Ectodermal cell (in vitro differentiated cells): ENCODE measurements around the gene TMSB4X. TPM values are rescaled to one million over a fixed set of nuclear protein-coding genes. Genes with fewer than 3 reads are reported as not detected.
"Not testable (repeated sequence)": the region's sequence is repeated elsewhere in the genome, so short reads cannot be mapped to it uniquely, and the experiment has no call there.

Experiments
- H3K27ac ChIP-seq: 2 replicates; pipeline ENCODE4 v1.7.0; 2013; ENCODE audit warnings: mild to moderate bottlenecking, low read depth, low read length; ENCODE audit not compliant: insufficient read depth, poor library complexity, severe bottlenecking
- H3K27me3 ChIP-seq: 2 replicates; pipeline ENCODE4 v1.7.0; 2013; ENCODE audit warnings: mild to moderate bottlenecking, low read length; ENCODE audit not compliant: insufficient read depth, control insufficient read depth, poor library complexity, severe bottlenecking
- H3K36me3 ChIP-seq: one replicate; pipeline ENCODE4 v1.7.0; 2013; ENCODE audit warnings: low read length; ENCODE audit not compliant: control insufficient read depth, insufficient read depth
- H3K4me1 ChIP-seq: one replicate; pipeline ENCODE4 v1.7.0; 2013; ENCODE audit warnings: low read length; ENCODE audit not compliant: control insufficient read depth, insufficient read depth
- H3K4me3 ChIP-seq: 2 replicates; pipeline ENCODE4 v1.7.0; 2013; ENCODE audit warnings: low read depth, low read length, control low read depth; ENCODE audit not compliant: insufficient read depth
- H3K9me3 ChIP-seq: 2 replicates; pipeline ENCODE4 v1.7.0; 2013; ENCODE audit warnings: mild to moderate bottlenecking, low read length, moderate library complexity; ENCODE audit not compliant: control insufficient read depth
- WGBS, 2 experiments: methylation state at CpG; one replicate each; pipeline ENCODE4 v1.1.7; 2013; ENCODE audit warnings: missing lambda C conversion rate in 2 of 2; 5-methylcytosine and 5-hydroxymethylcytosine counted together
- polyA plus RNA-seq, 4 experiments: library from polyadenylated mRNA; stranded (reverse); fragments of 50-300 nt; gene quantifications; one replicate each; pipeline ENCODE4 v1.2.3, GENCODE V29; 2013

Gene TMSB4X
- 1,651 TPM for polyA plus RNA-seq (2013, experiment 1 of 4)
- polyA plus RNA-seq (2013, experiment 2 of 4) = 1,489 TPM
- polyA plus RNA-seq (2013, experiment 3 of 4) = 1,632 TPM
- 1,810 TPM for polyA plus RNA-seq (2013, experiment 4 of 4)

DNA sequence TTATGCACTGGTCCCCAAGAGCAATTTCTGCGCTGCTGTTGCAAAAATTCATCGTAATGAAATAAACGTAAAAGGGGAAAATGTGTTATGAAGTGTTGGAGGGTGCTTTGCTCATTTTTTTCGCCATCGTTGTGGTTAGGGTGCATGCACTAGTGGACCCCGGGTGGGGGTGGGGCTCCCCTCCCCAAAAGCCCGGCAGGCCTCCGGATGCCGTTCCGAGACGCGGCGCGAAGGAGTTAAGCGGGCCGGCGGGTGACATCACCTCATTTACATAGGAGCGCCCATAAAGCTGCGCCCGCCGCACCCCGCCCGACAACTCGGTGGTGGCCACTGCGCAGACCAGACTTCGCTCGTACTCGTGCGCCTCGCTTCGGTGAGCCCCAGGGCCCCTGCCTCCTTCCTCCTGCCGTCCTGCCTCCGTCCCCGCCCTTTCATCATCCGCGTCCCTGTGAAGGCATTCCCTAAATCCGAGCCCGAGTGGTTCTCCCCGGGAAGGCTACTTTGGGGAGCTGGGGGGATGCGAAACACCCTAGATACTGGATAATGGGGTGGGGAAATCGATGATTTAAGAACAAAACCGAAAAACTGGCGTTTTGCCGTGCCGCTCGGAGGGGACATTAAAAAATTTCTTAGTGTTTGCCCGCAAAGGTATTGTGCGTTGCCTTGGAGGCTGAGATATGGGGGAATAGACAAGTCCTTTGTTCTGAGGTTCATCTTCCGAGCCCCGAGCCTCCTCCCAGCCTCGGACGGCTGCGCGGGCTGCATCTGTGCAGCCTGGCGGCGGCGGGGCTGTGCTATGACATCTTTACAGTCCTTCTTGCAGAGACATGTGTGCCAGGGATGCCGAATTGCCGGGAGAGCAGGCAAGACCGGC, at the start of gene TMSB4X:
TSS of gene TMSB4X (plus strand) at position 315 of the 874 bp plus-strand sequence.
- Histone ChIP-seq H3K27ac (peak within 1 kb of the TSS; percentile 90), H3K9me3 (no peaks in the 10 kb centered on the region), H3K36me3 (no peaks in the 10 kb centered on the region), H3K27me3 (no peaks in the 10 kb centered on the region), H3K4me1 (no peaks in the 10 kb centered on the region), H3K4me3 (peak within 1 kb of the TSS; percentile 83)
- WGBS, 2 experiments = 0 to 1% methylated on average over 57 to 58 of the region's 60 CpGs

DNA sequence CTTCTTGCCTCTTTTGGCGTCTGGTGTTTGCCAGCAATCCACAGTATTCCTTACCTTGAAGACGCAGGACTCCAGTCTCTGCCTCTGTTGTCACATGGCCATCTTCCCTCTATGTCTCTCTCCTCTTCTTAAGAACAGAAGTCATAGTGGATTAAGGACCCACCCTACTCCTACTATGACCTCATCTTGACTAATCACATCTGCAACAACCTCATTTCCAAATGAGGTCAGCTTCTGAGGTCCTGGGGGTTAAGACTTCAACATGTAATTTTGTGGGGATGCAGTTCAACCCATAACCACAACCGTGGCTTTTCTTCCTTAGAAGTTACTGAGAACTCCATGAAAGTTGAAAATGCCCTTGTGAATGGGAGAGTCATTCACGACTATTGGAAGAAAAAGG, 45.2 kb upstream of the TMSB4X start:
- no peak overlapping the region for H3K27ac ChIP-seq
- WGBS, 2 experiments = 92 to 97% methylated on average over 3 to 4 of the region's 4 CpGs
- H3K27me3 ChIP-seq = no peaks in the 10 kb centered on the region
- no peak overlapping the region for H3K4me3 ChIP-seq
- H3K9me3 ChIP-seq = no peaks in the 10 kb centered on the region
- H3K36me3 ChIP-seq = no peaks in the 10 kb centered on the region
- H3K4me1 ChIP-seq = no peaks in the 10 kb centered on the region

DNA sequence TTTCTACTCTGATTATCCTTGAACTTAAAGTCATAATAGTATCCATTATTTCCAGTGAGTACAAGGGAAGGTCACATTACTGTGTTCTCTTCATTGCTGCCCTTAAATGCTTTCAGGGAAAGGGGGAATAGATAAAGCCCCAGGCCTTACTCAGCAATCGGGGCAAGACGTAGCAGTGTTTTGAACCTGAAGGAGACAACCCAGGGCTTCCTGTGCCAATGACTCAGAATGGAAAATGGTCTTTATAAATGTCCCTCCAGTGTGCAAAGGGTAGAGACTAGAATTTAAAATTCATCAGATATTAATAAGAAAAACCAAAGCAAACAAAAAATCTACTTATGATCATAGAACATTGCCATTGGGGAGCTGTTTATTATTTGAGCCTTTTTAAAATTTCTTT, 44.8 kb upstream of the TMSB4X start:
- no peak overlapping the region for H3K4me3 ChIP-seq
- no peaks in the 10 kb centered on the region for H3K36me3 ChIP-seq
- no peaks in the 10 kb centered on the region for H3K27me3 ChIP-seq
- H3K4me1 ChIP-seq = no peaks in the 10 kb centered on the region
- WGBS, 2 experiments = 97 to 100% methylated on average over 2 of the region's 2 CpGs
- H3K27ac ChIP-seq = no peak overlapping the region
- no peaks in the 10 kb centered on the region for H3K9me3 ChIP-seq

DNA sequence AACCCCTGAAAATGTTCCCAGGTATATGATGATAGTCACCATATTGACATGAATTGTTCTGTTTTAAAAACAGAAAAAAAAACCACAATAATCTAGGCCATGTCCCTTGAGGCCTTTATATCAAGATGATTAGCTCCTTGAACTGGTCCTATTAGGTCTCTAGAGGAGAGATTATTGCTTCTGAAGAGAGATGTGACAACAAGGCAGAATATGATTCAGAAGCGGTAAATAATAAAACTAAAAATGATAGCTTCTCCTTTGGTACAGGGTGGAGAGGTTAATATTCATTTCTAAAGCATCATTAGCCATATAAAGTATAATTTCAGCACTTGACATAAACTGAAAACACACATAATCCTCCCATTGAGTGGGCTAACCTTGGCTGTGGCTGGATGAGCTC, 42.7 kb upstream of the TMSB4X start:
- Histone ChIP-seq H3K4me1 (no peaks in the 10 kb centered on the region), H3K27ac (no peak overlapping the region)
- 100% methylated on average over 1 of the region's 1 CpG; no CpG with 5 or more reads in 1 of the 2 experiments for WGBS, 2 experiments

DNA sequence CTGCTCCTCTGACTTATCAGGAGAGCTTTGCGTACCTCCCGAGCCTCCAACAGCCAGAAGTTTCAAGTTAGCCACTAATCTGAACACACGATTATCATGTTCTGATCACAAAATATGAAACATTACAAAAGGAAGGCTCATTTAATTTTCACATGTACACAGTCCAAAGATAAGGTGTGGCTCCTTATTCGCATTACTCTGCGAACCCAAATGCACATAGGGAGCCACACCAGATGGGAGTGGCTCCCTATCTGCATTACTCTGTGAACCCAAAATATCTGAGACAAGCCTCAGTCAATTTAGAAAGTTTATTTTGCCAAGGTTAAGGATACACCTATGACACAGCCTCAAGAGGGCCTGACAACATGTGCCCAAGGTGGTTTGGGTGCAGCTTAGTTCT, 40.1 kb upstream of the TMSB4X start:
- H3K4me3 ChIP-seq = no peak overlapping the region
- no peak overlapping the region for H3K27ac ChIP-seq
- no peaks in the 10 kb centered on the region for H3K27me3 ChIP-seq
- H3K4me1 ChIP-seq = no peaks in the 10 kb centered on the region
- WGBS, 2 experiments = 86 to 96% methylated on average over 5 of the region's 5 CpGs
- no peaks in the 10 kb centered on the region for H3K9me3 ChIP-seq
- no peaks in the 10 kb centered on the region for H3K36me3 ChIP-seq

More for the DNA sequence above, 42.7 kb upstream of the TMSB4X start:
- H3K27me3 ChIP-seq = no peaks in the 10 kb centered on the region
- no peaks in the 10 kb centered on the region for H3K36me3 ChIP-seq
- no peak overlapping the region for H3K4me3 ChIP-seq
- no peaks in the 10 kb centered on the region for H3K9me3 ChIP-seq

DNA sequence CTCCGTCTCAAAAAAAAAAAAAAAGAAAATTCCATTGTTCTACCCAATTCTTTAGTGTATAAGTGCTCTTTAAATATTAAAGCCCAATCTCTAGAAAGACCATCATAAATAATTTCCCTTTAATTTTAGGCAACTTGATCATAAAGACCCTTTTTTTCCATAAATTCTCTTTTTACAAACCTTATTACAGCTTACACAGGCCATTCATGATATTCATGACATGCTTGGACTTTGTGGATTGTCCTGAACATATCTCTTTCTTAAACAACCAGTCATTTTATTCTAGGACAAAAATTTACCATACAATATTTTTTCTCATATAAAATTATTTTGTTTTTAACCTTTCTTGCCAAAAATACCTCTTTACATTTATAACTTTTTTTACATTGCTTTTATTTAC, 38.0 kb upstream of the TMSB4X start:
- H3K9me3 ChIP-seq = no peaks in the 10 kb centered on the region
- no peaks in the 10 kb centered on the region for H3K27me3 ChIP-seq
- H3K4me1 ChIP-seq = no peaks in the 10 kb centered on the region
- no peak overlapping the region for H3K4me3 ChIP-seq
- no peaks in the 10 kb centered on the region for H3K36me3 ChIP-seq
- WGBS, 2 experiments = 88% methylated on average over 1 of the region's 1 CpG; no CpG with 5 or more reads in 1 of the 2 experiments
- no peak overlapping the region for H3K27ac ChIP-seq

DNA sequence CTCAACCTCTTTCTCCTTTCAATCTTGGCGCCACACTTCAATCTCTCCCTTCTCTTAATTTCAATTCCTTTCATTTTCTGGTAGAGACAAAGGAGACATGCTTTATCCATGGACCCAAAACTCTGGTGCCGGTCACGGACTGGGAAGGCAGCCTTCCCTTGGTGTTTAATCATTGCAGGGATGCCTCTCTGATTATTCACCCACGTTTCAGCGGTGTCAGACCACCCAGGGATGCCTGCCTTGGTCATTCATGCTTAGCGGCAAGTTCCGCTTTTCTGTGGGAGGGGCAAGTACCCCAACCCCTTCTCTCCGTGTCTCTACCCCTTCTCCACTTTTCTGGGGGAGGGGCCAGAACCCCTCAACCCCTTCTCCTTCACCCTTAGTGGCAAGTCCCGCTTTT, 34.4 kb upstream of the TMSB4X start:
- H3K4me1 ChIP-seq, H3K27ac ChIP-seq, H3K4me3 ChIP-seq, H3K36me3 ChIP-seq, H3K9me3 ChIP-seq, H3K27me3 ChIP-seq: not testable (repeated sequence)
- 94% methylated on average over 9 of the region's 9 CpGs for WGBS, 2 experiments

DNA sequence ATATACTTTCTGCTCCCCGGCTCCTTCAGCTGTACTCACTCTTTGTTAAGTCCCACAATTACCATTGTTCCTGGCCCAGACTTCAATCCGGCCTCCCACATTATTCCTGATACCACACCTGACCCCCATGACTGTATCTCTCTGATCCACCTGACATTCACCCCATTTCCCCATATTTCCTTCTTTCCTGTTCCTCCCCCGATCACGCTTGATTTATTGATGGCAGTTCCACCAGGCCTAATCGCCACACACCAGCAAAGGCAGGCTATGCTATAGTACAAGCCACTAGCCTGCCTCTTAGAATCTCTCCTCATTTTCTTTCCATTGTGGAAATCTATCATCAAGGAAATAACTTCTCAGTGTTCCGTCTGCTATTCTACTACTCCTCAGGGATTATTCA, 31.3 kb upstream of the TMSB4X start:
- not testable (repeated sequence) for H3K9me3 ChIP-seq, H3K4me1 ChIP-seq, H3K36me3 ChIP-seq, H3K27me3 ChIP-seq, H3K4me3 ChIP-seq, H3K27ac ChIP-seq
- 93 to 97% methylated on average over 3 to 4 of the region's 6 CpGs for WGBS, 2 experiments

DNA sequence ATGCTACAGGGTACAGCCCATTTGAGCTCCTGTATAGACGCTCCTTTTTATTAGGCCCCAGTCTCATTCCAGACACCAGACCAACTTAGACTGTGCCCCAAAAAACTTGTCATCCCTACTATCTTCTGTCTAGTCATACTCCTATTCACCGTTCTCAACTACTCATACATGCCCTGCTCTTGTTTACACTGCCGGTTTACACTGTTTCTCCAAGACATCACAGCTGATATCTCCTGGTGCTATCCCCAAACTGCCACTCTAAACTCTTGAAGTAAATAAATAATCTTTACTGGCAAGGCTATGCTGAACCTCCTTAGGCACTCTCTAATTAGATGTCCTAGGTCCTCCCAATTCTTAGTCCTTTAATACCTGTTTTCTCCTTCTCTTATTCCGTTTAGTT, 30.5 kb upstream of the TMSB4X start:
- H3K27me3 ChIP-seq, H3K4me3 ChIP-seq, H3K36me3 ChIP-seq, H3K4me1 ChIP-seq, H3K9me3 ChIP-seq, H3K27ac ChIP-seq: not testable (repeated sequence)
- WGBS, 2 experiments = 80 to 98% methylated on average over 1 to 2 of the region's 4 CpGs

DNA sequence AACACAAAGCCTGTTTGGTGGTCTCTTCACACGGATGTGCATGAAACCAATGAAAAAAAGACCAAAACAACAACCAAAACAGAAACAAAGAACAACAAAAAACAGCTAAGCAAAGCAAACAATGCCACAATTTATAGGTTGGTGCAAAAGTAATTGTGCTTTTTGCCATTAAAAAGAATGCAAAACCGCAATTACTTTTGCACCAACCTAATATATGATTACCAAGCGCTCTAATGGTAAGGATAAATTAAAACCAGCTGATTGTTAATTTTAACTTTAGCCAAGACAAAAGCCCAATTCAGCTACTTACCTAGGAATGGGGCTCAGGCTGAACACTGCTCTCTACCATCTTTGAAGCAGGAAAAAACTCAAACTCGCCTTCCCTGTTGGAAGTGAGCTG, 29.4 kb upstream of the TMSB4X start:
- H3K4me1 ChIP-seq = no peaks in the 10 kb centered on the region
- H3K4me3 ChIP-seq = no peak overlapping the region
- H3K9me3 ChIP-seq = no peaks in the 10 kb centered on the region
- H3K27ac ChIP-seq = no peak overlapping the region
- 94 to 96% methylated on average over 4 of the region's 4 CpGs for WGBS, 2 experiments
- H3K27me3 ChIP-seq = no peaks in the 10 kb centered on the region
- H3K36me3 ChIP-seq = no peaks in the 10 kb centered on the region
